ENCODE data around the gene DECR2. TPM values are rescaled to one million over a fixed set of nuclear protein-coding genes. Genes with fewer than 3 reads are reported as not detected.

The DECR2 gene
- total and polyA plus RNA-seq, 9 of the 15 experiments (the other 6 are each of a cell fraction or from before 2014, with no cell fraction given): 1.0 to 31.9 (median 10.3) TPM

- no peak for TF ChIP-seq ZNF318 (IDR thresholded peaks at IDR 0.05; ENCODE audit: borderline replicate concordance in 1 of 2, low read depth in 1 of 2)
- no peak for TF ChIP-seq EP300 (IDR thresholded peaks at IDR 0.05; ENCODE audit: low read length)
- no peak for TF ChIP-seq POLR2AphosphoS2 (IDR thresholded peaks at IDR 0.05; ENCODE audit: low read length)
- TF ChIP-seq, protein P1, sequence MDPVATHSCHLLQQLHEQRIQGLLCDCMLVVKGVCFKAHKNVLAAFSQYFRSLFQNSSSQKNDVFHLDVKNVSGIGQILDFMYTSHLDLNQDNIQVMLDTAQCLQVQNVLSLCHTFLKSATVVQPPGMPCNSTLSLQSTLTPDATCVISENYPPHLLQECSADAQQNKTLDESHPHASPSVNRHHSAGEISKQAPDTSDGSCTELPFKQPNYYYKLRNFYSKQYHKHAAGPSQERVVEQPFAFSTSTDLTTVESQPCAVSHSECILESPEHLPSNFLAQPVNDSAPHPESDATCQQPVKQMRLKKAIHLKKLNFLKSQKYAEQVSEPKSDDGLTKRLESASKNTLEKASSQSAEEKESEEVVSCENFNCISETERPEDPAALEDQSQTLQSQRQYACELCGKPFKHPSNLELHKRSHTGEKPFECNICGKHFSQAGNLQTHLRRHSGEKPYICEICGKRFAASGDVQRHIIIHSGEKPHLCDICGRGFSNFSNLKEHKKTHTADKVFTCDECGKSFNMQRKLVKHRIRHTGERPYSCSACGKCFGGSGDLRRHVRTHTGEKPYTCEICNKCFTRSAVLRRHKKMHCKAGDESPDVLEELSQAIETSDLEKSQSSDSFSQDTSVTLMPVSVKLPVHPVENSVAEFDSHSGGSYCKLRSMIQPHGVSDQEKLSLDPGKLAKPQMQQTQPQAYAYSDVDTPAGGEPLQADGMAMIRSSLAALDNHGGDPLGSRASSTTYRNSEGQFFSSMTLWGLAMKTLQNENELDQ (CRISPR knock-in tag; IDR thresholded peaks at IDR 0.05; ENCODE audit: borderline replicate concordance): no peak
- TF ChIP-seq ZKSCAN1 (IDR thresholded peaks at IDR 0.05; ENCODE audit: low read depth, low read length): no peak
- TF ChIP-seq, protein P2, sequence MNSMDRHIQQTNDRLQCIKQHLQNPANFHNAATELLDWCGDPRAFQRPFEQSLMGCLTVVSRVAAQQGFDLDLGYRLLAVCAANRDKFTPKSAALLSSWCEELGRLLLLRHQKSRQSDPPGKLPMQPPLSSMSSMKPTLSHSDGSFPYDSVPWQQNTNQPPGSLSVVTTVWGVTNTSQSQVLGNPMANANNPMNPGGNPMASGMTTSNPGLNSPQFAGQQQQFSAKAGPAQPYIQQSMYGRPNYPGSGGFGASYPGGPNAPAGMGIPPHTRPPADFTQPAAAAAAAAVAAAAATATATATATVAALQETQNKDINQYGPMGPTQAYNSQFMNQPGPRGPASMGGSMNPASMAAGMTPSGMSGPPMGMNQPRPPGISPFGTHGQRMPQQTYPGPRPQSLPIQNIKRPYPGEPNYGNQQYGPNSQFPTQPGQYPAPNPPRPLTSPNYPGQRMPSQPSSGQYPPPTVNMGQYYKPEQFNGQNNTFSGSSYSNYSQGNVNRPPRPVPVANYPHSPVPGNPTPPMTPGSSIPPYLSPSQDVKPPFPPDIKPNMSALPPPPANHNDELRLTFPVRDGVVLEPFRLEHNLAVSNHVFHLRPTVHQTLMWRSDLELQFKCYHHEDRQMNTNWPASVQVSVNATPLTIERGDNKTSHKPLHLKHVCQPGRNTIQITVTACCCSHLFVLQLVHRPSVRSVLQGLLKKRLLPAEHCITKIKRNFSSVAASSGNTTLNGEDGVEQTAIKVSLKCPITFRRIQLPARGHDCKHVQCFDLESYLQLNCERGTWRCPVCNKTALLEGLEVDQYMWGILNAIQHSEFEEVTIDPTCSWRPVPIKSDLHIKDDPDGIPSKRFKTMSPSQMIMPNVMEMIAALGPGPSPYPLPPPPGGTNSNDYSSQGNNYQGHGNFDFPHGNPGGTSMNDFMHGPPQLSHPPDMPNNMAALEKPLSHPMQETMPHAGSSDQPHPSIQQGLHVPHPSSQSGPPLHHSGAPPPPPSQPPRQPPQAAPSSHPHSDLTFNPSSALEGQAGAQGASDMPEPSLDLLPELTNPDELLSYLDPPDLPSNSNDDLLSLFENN (IDR thresholded peaks at IDR 0.05; ENCODE audit: low read depth in 2 of 2, low read length in 2 of 2): no peak
- TF ChIP-seq TSC22D4 (tag; IDR thresholded peaks at IDR 0.05): no peak
- peak; percentile 10; the same call in 1 of the 2 replicates for TF ChIP-seq FOSL1 (tag; conservative IDR thresholded peaks at IDR 0.05)
- TF ChIP-seq SMARCA5 (IDR thresholded peaks at IDR 0.05): no peak
- no peak for TF ChIP-seq TCFL5 (CRISPR knock-in tag; conservative IDR thresholded peaks at IDR 0.05)
- peak; percentile 8; the same call in 1 of the 2 replicates for TF ChIP-seq ZBTB43 (CRISPR knock-in tag; IDR thresholded peaks at IDR 0.05)
These were observed 32.3 kb upstream of the DECR2 start (continued) for GRCh38 chr16:369275-369865.

Data from K562 (cell line).